Psoas muscle (tissue), 8 donors: ENCODE data around the gene TRIM71. TPM values are rescaled to one million over a fixed set of nuclear protein-coding genes. Genes with fewer than 3 reads are reported as not detected.
"Not testable (repeated sequence)": the region's sequence is repeated elsewhere in the genome, so short reads cannot be mapped to it uniquely, and the experiment has no call there.

Source experiments
- ATAC-seq, 4 donors: fragments of 200-7000 bp; cut with Tn5 transposase; one replicate each; pipeline ENCODE4 v1.9.1; 2020; ENCODE audit warnings: moderate library complexity in 3 of 4, mild to moderate bottlenecking in 2 of 4
- DNase-seq, 2 donors: peaks; one replicate each; pipeline ENCODE4 v3.0.0-alpha.2; 2020
- H3K27ac ChIP-seq: fragments of 200-600 bp; one replicate; pipeline ENCODE4 v1.8.0; 2022
- H3K27me3 ChIP-seq, 3 donors: fragments of 200-600 bp in 1 of 3; one replicate each; pipeline versions ENCODE4 v1.6.1 to v1.8.0; 2013 to 2022; ENCODE audit warnings: low read length in 2 of 3, mild to moderate bottlenecking in 2 of 3, moderate library complexity in 1 of 3; ENCODE audit not compliant: insufficient read depth in 3 of 3
- H3K36me3 ChIP-seq, 2 donors: fragments of 200-600 bp in 1 of 2; one replicate each; pipeline versions ENCODE4 v1.6.1 to v1.8.0; 2013 to 2022; ENCODE audit warnings: low read depth in 1 of 2, mild to moderate bottlenecking in 1 of 2, moderate library complexity in 1 of 2; ENCODE audit not compliant: insufficient read depth in 1 of 2
- H3K4me1 ChIP-seq: fragments of 200-600 bp; one replicate; pipeline ENCODE4 v1.8.0; 2022
- H3K4me3 ChIP-seq: fragments of 200-600 bp; one replicate; pipeline ENCODE4 v1.8.0; 2022; ENCODE audit warnings: mild to moderate bottlenecking
- H3K9me3 ChIP-seq: fragments of 200-600 bp; one replicate; pipeline ENCODE4 v1.8.0; 2022
- WGBS, 3 donors: extraction: QIAGEN DNeasy Blood & Tissue Kit; methylation state at CpG; one replicate each; pipeline versions ENCODE4 v1.1.6 to v1.1.7; 2013; 5-methylcytosine and 5-hydroxymethylcytosine counted together
- intact Hi-C, 2 donors: fragments of 100-400 bp; cut with DNase I; formaldehyde crosslinking; loops; one replicate each; pipeline versions ENCODE4 v1.11.0 to v1.14.2; 2022
- polyA plus RNA-seq, 3 donors: library from polyadenylated mRNA; stranded (reverse); fragments of 200-250 nt; gene quantifications; one replicate each; pipeline ENCODE4 v1.2.3, GENCODE V29; 2013
- total RNA-seq, 4 donors: library from RNA; stranded (reverse); fragmentation: NEBNext Ultra II Directional in 2 of 4; extraction: Animal tissue kit (Norgen Biotek cat#: 25700) in 2 of 4; gene quantifications; one replicate each; pipeline versions ENCODE4 v1.2.1 to v1.2.4, GENCODE V29; 2021 to 2023
- TF ChIP-seq, protein P1 (sequence below): fragments of 200-600 bp; IDR thresholded peaks from one replicate; pipeline ENCODE4 v1.8.0; 2022; ENCODE audit warnings: antibody characterized with exemption
- donor health status: healthy with polysubstance abuse.
- donor health status: DM: no; HTN: no; CAD: no; lungs with moderate emphysema.
- donor health status: Bipolar disorder and iron deficiency.
- donor health status: healthy.
- donor health status: DM: yes; HTN: yes; CAD: no.
- donor health status: DM: no; HTN: no; CAD: no.
- donor health status: DM: no; HTN: no; CAD: no.
- donor health status: DM: yes; HTN: yes; CAD: no.

The TRIM71 gene
- total and polyA plus RNA-seq, 7 donors = 0.01 TPM; not detected in 6

DNA sequence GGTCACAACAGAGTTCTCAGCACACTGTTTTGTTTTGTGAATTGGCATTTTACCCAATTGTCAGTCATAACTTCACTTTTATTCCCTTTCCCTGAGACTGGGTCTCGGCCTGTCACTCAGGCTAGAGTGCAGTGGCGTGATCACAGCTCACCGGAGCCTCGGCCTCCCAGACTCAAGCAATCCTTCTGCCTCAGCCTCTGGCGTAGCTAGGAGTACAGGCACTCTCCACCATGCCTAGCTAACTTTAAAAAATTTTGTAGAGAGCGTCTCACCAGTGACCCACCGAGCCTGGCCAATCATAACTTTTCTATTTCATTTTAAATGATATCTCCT lies 26.5 kb downstream of the TRIM71 start:
- WGBS, 3 donors = 83 to 84% (median 83%) methylated on average over 7 of the region's 7 CpGs
- Histone ChIP-seq H3K9me3 (no peaks in the 10 kb centered on the region), H3K27me3 (peaks cover 0 to 4% (median 0%) of the 10 kb centered on the region in 3 donors), H3K4me3 (no peak overlapping the region), H3K36me3 (no peaks in the 10 kb centered on the region), H3K27ac (no peak overlapping the region), H3K4me1 (no peaks in the 10 kb centered on the region)
- no peak for ATAC-seq
- intact Hi-C loops = no loop called here
- TF ChIP-seq, protein P1, sequence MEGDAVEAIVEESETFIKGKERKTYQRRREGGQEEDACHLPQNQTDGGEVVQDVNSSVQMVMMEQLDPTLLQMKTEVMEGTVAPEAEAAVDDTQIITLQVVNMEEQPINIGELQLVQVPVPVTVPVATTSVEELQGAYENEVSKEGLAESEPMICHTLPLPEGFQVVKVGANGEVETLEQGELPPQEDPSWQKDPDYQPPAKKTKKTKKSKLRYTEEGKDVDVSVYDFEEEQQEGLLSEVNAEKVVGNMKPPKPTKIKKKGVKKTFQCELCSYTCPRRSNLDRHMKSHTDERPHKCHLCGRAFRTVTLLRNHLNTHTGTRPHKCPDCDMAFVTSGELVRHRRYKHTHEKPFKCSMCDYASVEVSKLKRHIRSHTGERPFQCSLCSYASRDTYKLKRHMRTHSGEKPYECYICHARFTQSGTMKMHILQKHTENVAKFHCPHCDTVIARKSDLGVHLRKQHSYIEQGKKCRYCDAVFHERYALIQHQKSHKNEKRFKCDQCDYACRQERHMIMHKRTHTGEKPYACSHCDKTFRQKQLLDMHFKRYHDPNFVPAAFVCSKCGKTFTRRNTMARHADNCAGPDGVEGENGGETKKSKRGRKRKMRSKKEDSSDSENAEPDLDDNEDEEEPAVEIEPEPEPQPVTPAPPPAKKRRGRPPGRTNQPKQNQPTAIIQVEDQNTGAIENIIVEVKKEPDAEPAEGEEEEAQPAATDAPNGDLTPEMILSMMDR = no peak
- DNase-seq = no peak

DNA sequence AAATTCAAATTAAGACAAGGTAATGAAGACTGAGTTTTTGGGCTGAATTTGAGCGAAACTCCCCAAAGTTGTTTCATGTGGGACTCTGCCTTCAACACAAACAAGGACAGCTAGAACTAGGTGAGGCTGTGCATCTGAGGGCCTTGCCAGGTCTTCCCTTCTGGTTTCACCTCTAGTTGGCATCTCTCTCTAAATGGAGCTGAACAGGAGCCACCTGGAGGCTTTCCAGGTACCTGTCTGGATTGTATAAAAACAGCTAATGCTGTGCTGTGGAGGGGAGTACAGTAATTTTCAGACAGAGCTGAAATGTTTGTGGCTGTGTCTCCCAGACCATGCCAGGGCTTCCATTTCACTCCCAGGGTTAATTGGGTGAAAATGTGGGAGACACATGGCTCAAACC lies 27.1 kb downstream of the TRIM71 start:
- intact Hi-C loops = no loop called here
- TF ChIP-seq, protein P1 = no peak
- no peak for ATAC-seq

DNA sequence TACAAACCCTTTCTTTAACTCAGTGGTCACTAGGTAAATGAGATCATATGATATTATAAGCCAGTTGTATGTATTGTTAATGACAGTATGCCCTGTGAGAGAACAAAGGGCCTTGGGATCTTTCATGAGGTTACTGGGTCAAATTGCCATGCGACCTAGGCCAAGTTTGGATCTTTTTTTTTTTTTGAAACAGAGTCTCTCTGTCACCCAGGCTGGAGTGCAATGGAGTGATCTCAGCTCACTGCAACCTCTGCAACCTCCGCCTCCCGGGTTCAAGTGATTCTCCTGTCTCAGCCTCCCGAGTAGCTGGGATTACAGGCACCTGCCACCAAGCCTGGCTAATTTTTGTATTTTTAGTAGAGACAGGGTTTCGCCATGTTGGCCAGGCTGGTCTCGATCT lies 27.7 kb downstream of the TRIM71 start:
- H3K27ac ChIP-seq, H3K36me3 ChIP-seq, H3K9me3 ChIP-seq, ATAC-seq, H3K27me3 ChIP-seq, intact Hi-C loops, DNase-seq, H3K4me3 ChIP-seq, H3K4me1 ChIP-seq: not testable (repeated sequence)
- 78 to 82% (median 80%) methylated on average over 6 of the region's 6 CpGs for WGBS, 3 donors

More for the DNA sequence above, 27.1 kb downstream of the TRIM71 start:
- Histone ChIP-seq H3K9me3 (no peaks in the 10 kb centered on the region), H3K4me3 (no peak overlapping the region), H3K4me1 (no peaks in the 10 kb centered on the region), H3K36me3 (no peaks in the 10 kb centered on the region), H3K27me3 (peaks cover 0 to 3% (median 0%) of the 10 kb centered on the region in 3 donors), H3K27ac (no peak overlapping the region)
- WGBS, 3 donors = 93 to 100% (median 96%) methylated on average over 1 of the region's 1 CpG
- no peak for DNase-seq

DNA sequence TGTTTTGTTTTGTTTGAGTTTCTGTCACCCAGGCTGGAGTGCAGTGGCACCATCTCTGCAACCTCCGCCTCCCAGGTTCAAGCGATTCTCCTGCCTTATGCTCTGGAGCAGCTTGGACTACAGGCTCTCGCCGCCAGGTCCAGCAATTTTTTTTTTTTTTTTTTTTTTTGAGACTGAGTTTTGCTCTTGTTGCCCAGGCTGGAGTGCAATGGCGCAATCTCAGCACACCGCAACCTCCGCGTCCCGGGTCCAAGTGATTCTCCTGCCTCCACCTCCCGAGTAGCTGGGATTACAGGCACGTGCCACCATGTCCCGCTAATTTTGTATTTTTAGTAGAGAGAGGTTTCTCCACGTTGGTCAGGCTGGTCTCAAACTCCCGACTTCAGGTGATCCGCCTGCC lies 29.2 kb downstream of the TRIM71 start:
- H3K36me3 ChIP-seq, DNase-seq, H3K4me3 ChIP-seq, intact Hi-C loops, ATAC-seq, H3K27ac ChIP-seq, H3K9me3 ChIP-seq, H3K4me1 ChIP-seq, H3K27me3 ChIP-seq: not testable (repeated sequence)
- WGBS, 3 donors = 89 to 94% (median 92%) methylated on average over 15 of the region's 15 CpGs

DNA sequence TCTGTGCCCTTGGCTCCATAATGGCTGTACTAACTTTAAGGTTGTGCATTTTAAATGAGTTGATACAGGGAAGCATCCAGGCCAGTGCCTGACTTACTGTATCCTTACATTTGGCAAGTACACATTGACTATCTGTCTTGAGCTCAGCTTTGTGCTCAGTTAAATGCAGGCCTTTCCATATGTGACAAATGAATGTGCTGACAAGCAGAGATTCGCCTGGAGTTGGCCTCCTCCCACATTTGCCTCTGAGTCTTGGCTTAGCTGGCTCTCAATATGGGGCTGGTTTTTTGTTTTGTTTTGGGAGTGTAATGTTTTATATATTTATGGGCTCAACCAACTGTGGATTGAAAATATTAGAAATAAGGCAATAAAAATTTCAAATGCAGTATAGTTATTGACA lies 29.7 kb downstream of the TRIM71 start:
- 34 to 67% (median 43%) methylated on average over 1 of the region's 1 CpG for WGBS, 3 donors
- H3K27ac ChIP-seq = no peak overlapping the region
- ATAC-seq = no peak
- H3K27me3 ChIP-seq = no peaks in the 10 kb centered on the region
- H3K4me3 ChIP-seq = no peak overlapping the region
- TF ChIP-seq, protein P1 = no peak
- intact Hi-C loops = no loop called here
- no peaks in the 10 kb centered on the region for H3K36me3 ChIP-seq
- no peaks in the 10 kb centered on the region for H3K4me1 ChIP-seq
- DNase-seq = no peak
- no peaks in the 10 kb centered on the region for H3K9me3 ChIP-seq

DNA sequence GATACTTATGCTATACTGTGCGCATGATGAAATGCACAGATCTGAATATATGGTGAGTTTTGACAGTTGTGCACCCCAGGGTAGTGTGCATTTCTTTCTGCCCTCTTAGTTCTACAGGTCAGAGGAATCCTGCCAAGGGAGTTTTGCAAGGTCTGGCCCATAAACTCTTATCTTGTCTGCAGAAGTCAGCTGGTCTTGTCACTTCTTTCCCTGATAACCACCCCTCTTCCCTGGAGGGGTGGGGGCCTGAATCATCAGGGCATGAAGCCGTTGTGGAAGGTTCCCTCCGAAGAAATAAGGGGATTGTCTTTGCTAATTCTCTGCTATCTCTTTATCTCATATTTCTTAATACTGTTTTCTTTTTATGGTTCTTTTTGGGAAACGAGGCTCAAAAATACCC lies 30.4 kb downstream of the TRIM71 start:
- Histone ChIP-seq H3K27ac (no peak overlapping the region), H3K9me3 (no peaks in the 10 kb centered on the region), H3K4me3 (no peak overlapping the region), H3K4me1 (no peaks in the 10 kb centered on the region), H3K36me3 (no peaks in the 10 kb centered on the region), H3K27me3 (no peaks in the 10 kb centered on the region)
- no peak for ATAC-seq
- intact Hi-C loops = no loop called here
- WGBS, 3 donors = 54 to 57% (median 54%) methylated on average over 4 of the region's 4 CpGs
- TF ChIP-seq, protein P1 = no peak
- no peak for DNase-seq
